ENCODE results near the gene CYP24A1. TPM values are rescaled to one million over a fixed set of nuclear protein-coding genes. Genes with fewer than 3 reads are reported as not detected.

Gene CYP24A1
- total and polyA plus RNA-seq, 2 of the 8 experiments (the other 6 are each of a cell fraction or from before 2014, with no cell fraction given), result not detected

GRCh38 chr20:54170963-54171362 is 2.8 kb downstream of the CYP24A1 start (continued):
- TF ChIP-seq SIRT6 (IDR thresholded peaks at IDR 0.05; ENCODE audit: low read length) (no peak), CBX5 (IDR thresholded peaks at IDR 0.05; ENCODE audit: low read depth, low read length) (no peak), KDM5A (IDR thresholded peaks at IDR 0.05; ENCODE audit: low read length) (no peak), MAX (IDR thresholded peaks at IDR 0.05) (no peak), KDM4A (IDR thresholded peaks at IDR 0.05; ENCODE audit: low read depth, low read length, severe bottlenecking) (no peak)
